Measurements from ENCODE around the gene EFNA4. TPM values are rescaled to one million over a fixed set of nuclear protein-coding genes. Genes with fewer than 3 reads are reported as not detected.
A peak's percentile ranks its signal among the peaks of the same experiment; 100 is the strongest.

EFNA4 gene
- polyA plus RNA-seq, 2 of the 4 experiments (the other 2 are of a cell fraction): 3.1 to 8.7 TPM

DNA sequence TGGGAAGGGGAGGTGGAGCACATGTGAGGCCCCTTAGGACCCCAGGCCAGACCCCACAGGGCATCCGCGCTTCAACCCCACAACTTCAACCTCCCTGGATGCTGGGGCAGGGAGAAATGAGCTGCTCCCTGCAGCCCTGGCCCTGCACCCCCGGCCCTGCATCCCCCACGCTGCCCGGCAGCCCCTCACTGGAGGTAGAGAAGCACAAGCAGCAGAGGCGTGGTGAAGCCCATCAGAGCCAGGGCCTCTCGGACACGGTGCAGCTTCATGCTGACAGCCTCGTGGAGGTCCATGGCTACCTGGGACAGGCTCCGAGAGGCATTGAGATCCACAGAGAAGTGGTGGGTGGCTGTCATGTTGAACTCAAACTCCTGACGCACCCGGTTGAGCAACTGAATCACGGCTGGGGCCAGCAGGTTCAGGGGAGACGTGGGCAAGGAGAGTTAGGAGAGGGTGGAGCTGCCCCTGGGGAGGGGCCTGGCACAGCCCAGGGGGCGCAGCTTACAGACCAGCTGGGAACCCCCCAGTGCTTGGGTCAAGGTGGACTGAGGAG lies 33.2 kb upstream of the EFNA4 start:
- FAIRE-seq: no peak
- no peak for DNase-seq (ENCODE audit: low read depth in 1 of 2, low spot score in 1 of 2)
- no peak overlapping the region for H3K4me3 ChIP-seq
- 73% methylated on average over 14 of the region's 15 CpGs for WGBS (ENCODE audit: missing lambda C conversion rate)
- TF ChIP-seq, protein P1, sequence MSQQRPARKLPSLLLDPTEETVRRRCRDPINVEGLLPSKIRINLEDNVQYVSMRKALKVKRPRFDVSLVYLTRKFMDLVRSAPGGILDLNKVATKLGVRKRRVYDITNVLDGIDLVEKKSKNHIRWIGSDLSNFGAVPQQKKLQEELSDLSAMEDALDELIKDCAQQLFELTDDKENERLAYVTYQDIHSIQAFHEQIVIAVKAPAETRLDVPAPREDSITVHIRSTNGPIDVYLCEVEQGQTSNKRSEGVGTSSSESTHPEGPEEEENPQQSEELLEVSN (IDR thresholded peaks at IDR 0.05; ENCODE audit: borderline replicate concordance, low read depth): no peak
- no peak for TF ChIP-seq MAFK (IDR thresholded peaks at IDR 0.05; ENCODE audit: partially characterized antibody)
- no peak for TF ChIP-seq TFCP2L1 (CRISPR knock-in tag; IDR thresholded peaks at IDR 0.05)
- no peak for TF ChIP-seq CHD4 (IDR thresholded peaks at IDR 0.05; ENCODE audit: borderline replicate concordance)
- no peak for TF ChIP-seq POLR2A (IDR thresholded peaks at IDR 0.05; ENCODE audit: low read length)
- TF ChIP-seq KDM5A (IDR thresholded peaks at IDR 0.05): no peak
- TF ChIP-seq MAX (IDR thresholded peaks at IDR 0.05): no peak
- no peak for TF ChIP-seq PHF8 (IDR thresholded peaks at IDR 0.05; ENCODE audit: borderline replicate concordance, low read depth)
- ChIA-PET CTCF (interaction anchor here (0.9 kb wide), 1 partner anchor 55 kb away, joined by 5 read pairs; no protein-coding TSS in a partner anchor), POLR2A (no interaction called here)
- no peaks in the 10 kb centered on the region for H3K9me3 ChIP-seq
- peak in 1 of 2 experiments; percentile 9; a peak in 1 of 6 replicates for ATAC-seq
- H3K4me2 ChIP-seq: no peak overlapping the region
- H3K4me1 ChIP-seq: peaks cover 20% of the 10 kb centered on the region
- H3K27ac ChIP-seq: no peak overlapping the region; a peak in 1 of 6 replicates

- DNase-seq (ENCODE audit: low read depth in 1 of 2, low spot score in 1 of 2) (no peak), FAIRE-seq (no peak), ATAC-seq (peak in 1 of 2 experiments; percentile 4; a peak in 1 of 6 replicates)
- ChIA-PET POLR2A (interaction anchor here (0.6 kb wide), 1 partner anchor 339 kb away, joined by 3 read pairs; no protein-coding TSS in a partner anchor), CTCF (no interaction called here)
- H3K4me1 ChIP-seq: peaks cover 14% of the 10 kb centered on the region
- TF ChIP-seq SMC3 (IDR thresholded peaks at IDR 0.05) (no peak), CBX2 (IDR thresholded peaks at IDR 0.05; ENCODE audit: borderline replicate concordance, low read depth) (no peak), PBX3 (IDR thresholded peaks at IDR 0.05) (no peak), ZSCAN20 (CRISPR knock-in tag; IDR thresholded peaks at IDR 0.05) (no peak), RCOR1 (IDR thresholded peaks at IDR 0.05; ENCODE audit: low read depth, low read length) (no peak), RAD21 (conservative IDR thresholded peaks at IDR 0.05 in 1 of 2, IDR thresholded peaks at IDR 0.05 in 1 of 2) (no peak), FOSB (CRISPR knock-in tag; IDR thresholded peaks at IDR 0.05) (no peak), JUNB (IDR thresholded peaks at IDR 0.05) (no peak), FOXS1 (CRISPR knock-in tag; IDR thresholded peaks at IDR 0.05) (no peak), KDM1A (IDR thresholded peaks at IDR 0.05; ENCODE audit: low read depth) (no peak), ZNF302 (CRISPR knock-in tag; IDR thresholded peaks at IDR 0.05) (no peak), MYC (IDR thresholded peaks at IDR 0.05; ENCODE audit: borderline replicate concordance, low read length) (no peak), NPAS2 (CRISPR knock-in tag; IDR thresholded peaks at IDR 0.05; ENCODE audit: borderline replicate concordance) (no peak), EHMT2 (IDR thresholded peaks at IDR 0.05; ENCODE audit: low read depth) (no peak), MAX (IDR thresholded peaks at IDR 0.05) (no peak), RNF2 (IDR thresholded peaks at IDR 0.05; ENCODE audit: borderline replicate concordance, low read depth) (no peak)
- TF ChIP-seq, protein P2, sequence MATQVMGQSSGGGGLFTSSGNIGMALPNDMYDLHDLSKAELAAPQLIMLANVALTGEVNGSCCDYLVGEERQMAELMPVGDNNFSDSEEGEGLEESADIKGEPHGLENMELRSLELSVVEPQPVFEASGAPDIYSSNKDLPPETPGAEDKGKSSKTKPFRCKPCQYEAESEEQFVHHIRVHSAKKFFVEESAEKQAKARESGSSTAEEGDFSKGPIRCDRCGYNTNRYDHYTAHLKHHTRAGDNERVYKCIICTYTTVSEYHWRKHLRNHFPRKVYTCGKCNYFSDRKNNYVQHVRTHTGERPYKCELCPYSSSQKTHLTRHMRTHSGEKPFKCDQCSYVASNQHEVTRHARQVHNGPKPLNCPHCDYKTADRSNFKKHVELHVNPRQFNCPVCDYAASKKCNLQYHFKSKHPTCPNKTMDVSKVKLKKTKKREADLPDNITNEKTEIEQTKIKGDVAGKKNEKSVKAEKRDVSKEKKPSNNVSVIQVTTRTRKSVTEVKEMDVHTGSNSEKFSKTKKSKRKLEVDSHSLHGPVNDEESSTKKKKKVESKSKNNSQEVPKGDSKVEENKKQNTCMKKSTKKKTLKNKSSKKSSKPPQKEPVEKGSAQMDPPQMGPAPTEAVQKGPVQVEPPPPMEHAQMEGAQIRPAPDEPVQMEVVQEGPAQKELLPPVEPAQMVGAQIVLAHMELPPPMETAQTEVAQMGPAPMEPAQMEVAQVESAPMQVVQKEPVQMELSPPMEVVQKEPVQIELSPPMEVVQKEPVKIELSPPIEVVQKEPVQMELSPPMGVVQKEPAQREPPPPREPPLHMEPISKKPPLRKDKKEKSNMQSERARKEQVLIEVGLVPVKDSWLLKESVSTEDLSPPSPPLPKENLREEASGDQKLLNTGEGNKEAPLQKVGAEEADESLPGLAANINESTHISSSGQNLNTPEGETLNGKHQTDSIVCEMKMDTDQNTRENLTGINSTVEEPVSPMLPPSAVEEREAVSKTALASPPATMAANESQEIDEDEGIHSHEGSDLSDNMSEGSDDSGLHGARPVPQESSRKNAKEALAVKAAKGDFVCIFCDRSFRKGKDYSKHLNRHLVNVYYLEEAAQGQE (IDR thresholded peaks at IDR 0.05): no peak
- TF ChIP-seq, protein P3, sequence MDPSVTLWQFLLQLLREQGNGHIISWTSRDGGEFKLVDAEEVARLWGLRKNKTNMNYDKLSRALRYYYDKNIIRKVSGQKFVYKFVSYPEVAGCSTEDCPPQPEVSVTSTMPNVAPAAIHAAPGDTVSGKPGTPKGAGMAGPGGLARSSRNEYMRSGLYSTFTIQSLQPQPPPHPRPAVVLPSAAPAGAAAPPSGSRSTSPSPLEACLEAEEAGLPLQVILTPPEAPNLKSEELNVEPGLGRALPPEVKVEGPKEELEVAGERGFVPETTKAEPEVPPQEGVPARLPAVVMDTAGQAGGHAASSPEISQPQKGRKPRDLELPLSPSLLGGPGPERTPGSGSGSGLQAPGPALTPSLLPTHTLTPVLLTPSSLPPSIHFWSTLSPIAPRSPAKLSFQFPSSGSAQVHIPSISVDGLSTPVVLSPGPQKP (IDR thresholded peaks at IDR 0.05; ENCODE audit: low read depth, low read length): no peak
- no peak overlapping the region for H3K4me2 ChIP-seq
- no peak overlapping the region for H3K27ac ChIP-seq
- H3K9me3 ChIP-seq: no peaks in the 10 kb centered on the region
- 89% methylated on average over 11 of the region's 11 CpGs for WGBS (ENCODE audit: missing lambda C conversion rate)
- no peak overlapping the region for H3K4me3 ChIP-seq
Observed at GRCh38 chr1:155030899-155031298, 32.6 kb upstream of the EFNA4 start.

Data from A549 (cell line).